Liver (tissue), 9 donors: ENCODE results near the gene CAPRIN1. TPM values are rescaled to one million over a fixed set of nuclear protein-coding genes. Genes with fewer than 3 reads are reported as not detected.

Source experiments
- DNase-seq: peaks from one replicate; pipeline ENCODE4 v3.0.0-alpha.2; 2017; ENCODE audit warnings: low spot score
- H3K27ac ChIP-seq, 2 donors: one replicate each; pipeline ENCODE4 v1.7.0; 2013; ENCODE audit warnings: inconsistent platforms in 2 of 2, low read length in 2 of 2, control low read depth in 1 of 2, low read depth in 1 of 2, mild to moderate bottlenecking in 1 of 2
- H3K27me3 ChIP-seq, 4 donors: one replicate each; pipeline versions ENCODE4 v1.6.1 to v1.7.0; 2013; ENCODE audit warnings: low read length in 3 of 4, inconsistent platforms in 1 of 4, mild to moderate bottlenecking in 1 of 4, moderate library complexity in 1 of 4; ENCODE audit not compliant: control insufficient read depth in 4 of 4, insufficient read depth in 4 of 4
- H3K36me3 ChIP-seq, 4 donors: one replicate each; pipeline versions ENCODE4 v1.6.1 to v1.7.0; 2013; ENCODE audit warnings: low read length in 3 of 4, mild to moderate bottlenecking in 3 of 4, low read depth in 1 of 4, moderate library complexity in 1 of 4; ENCODE audit not compliant: control insufficient read depth in 4 of 4, insufficient read depth in 3 of 4
- H3K4me1 ChIP-seq, 4 donors: one replicate each; pipeline versions ENCODE4 v1.6.1 to v1.7.0; 2013; ENCODE audit warnings: low read length in 3 of 4, mild to moderate bottlenecking in 3 of 4, moderate library complexity in 1 of 4; ENCODE audit not compliant: control insufficient read depth in 4 of 4, insufficient read depth in 4 of 4
- H3K4me3 ChIP-seq, 3 donors: one replicate each; pipeline versions ENCODE4 v1.6.1 to v1.7.0; 2013; ENCODE audit warnings: low read length in 3 of 3, control low read depth in 1 of 3, low read depth in 1 of 3, mild to moderate bottlenecking in 1 of 3
- H3K9ac ChIP-seq, 2 donors: one replicate each; pipeline ENCODE4 v1.7.0; 2013; ENCODE audit warnings: low read length in 2 of 2, mild to moderate bottlenecking in 2 of 2, moderate library complexity in 2 of 2, control low read depth in 1 of 2, low read depth in 1 of 2
- H3K9me3 ChIP-seq, 4 donors: one replicate each; pipeline versions ENCODE4 v1.6.1 to v1.7.0; 2013; ENCODE audit warnings: low read length in 3 of 4; ENCODE audit not compliant: control insufficient read depth in 4 of 4
- ATF3 ChIP-seq: IDR thresholded peaks from 2 replicates; pipeline ENCODE4 v1.6.1; 2016; ENCODE audit warnings: antibody characterized with exemption
- CTCF ChIP-seq: fragments of 150-350 bp; IDR thresholded peaks from 2 replicates; pipeline ENCODE4 v1.5.1; 2017; ENCODE audit warnings: improper control_type of control experiment, low read depth, low read length; ENCODE audit not compliant: missing input control
- FOXA1 ChIP-seq: IDR thresholded peaks from 2 replicates; pipeline ENCODE4 v1.6.1; 2016; ENCODE audit warnings: antibody characterized with exemption
- HNF4G ChIP-seq: IDR thresholded peaks from 2 replicates; pipeline ENCODE4 v1.6.1; 2016; ENCODE audit warnings: antibody characterized with exemption
- JUND ChIP-seq, 2 donors: IDR thresholded peaks; 2 replicates each; pipeline ENCODE4 v1.6.1; 2016; ENCODE audit warnings: antibody characterized with exemption in 2 of 2
- MAX ChIP-seq: IDR thresholded peaks from 2 replicates; pipeline ENCODE4 v1.6.1; 2016; ENCODE audit warnings: antibody characterized with exemption
- RAD21 ChIP-seq, 2 donors: IDR thresholded peaks; 2 replicates each; pipeline ENCODE4 v1.6.1; 2016; ENCODE audit warnings: antibody characterized with exemption in 2 of 2, mild to moderate bottlenecking in 2 of 2
- REST ChIP-seq: IDR thresholded peaks from 2 replicates; pipeline ENCODE4 v1.6.1; 2016; ENCODE audit warnings: antibody characterized with exemption, mild to moderate bottlenecking
- RXRA ChIP-seq, 2 donors: IDR thresholded peaks; 2 replicates each; pipeline ENCODE4 v1.6.1; 2017 to 2018; ENCODE audit warnings: antibody characterized with exemption in 2 of 2, mild to moderate bottlenecking in 1 of 2
- SP1 ChIP-seq: IDR thresholded peaks from 2 replicates; pipeline ENCODE4 v1.6.1; 2018; ENCODE audit warnings: antibody characterized with exemption, mild to moderate bottlenecking
- TAF1 ChIP-seq: conservative IDR thresholded peaks from 2 replicates; pipeline ENCODE4 v1.6.1; 2016; ENCODE audit warnings: antibody characterized with exemption, mild to moderate bottlenecking
- YY1 ChIP-seq: IDR thresholded peaks from 2 replicates; pipeline ENCODE4 v1.6.1; 2016; ENCODE audit warnings: antibody characterized with exemption, mild to moderate bottlenecking
- ZBTB33 ChIP-seq: IDR thresholded peaks from 2 replicates; pipeline ENCODE4 v1.6.1; 2016; ENCODE audit warnings: antibody characterized with exemption
- WGBS: extraction: QIAGEN DNeasy Blood & Tissue Kit; methylation state at CpG from one replicate; pipeline ENCODE4 v1.1.7; 2013; 5-methylcytosine and 5-hydroxymethylcytosine counted together
- polyA plus RNA-seq, 2 donors: library from polyadenylated mRNA; stranded (reverse) in 1 of 2; unstranded in 1 of 2; fragments of 200-250 nt in 1 of 2; fragments of >200 nt in 1 of 2; fragmentation: Nextera tagmentation in 1 of 2; extraction: Ambion mirVana in 1 of 2; gene quantifications; one replicate each; pipeline versions ENCODE4 v1.2.1 to v1.2.3, GENCODE V29; 2013 to 2015
- total RNA-seq, 2 donors: library from RNA; depleted of rRNA; stranded (reverse); fragments of >200 nt; gene quantifications; one replicate each; pipeline ENCODE4 v1.2.3, GENCODE V29; 2014
- donor health status: healthy.
- donor health status: healthy.
- donor health status: healthy.
- donor health status: healthy.
- donor health status: healthy.

Gene CAPRIN1
- total and polyA plus RNA-seq, 4 donors, result 19.5 to 112 (median 56.5) TPM

- Histone ChIP-seq H3K36me3 (no peaks in the 10 kb centered on the region), H3K27me3 (no peaks in the 10 kb centered on the region), H3K4me3 (no peak overlapping the region), H3K9ac (no peak overlapping the region), H3K27ac (peak overlapping the region in 1 of 2 donors; percentile 37), H3K9me3 (no peaks in the 10 kb centered on the region), H3K4me1 (peaks cover 9 to 55% (median 44%) of the 10 kb centered on the region in 4 donors)
- WGBS, result 94% methylated on average over 18 of the region's 18 CpGs
- DNase-seq, result no peak
- no peak for TF ChIP-seq ATF3
- TF ChIP-seq SP1, result no peak
- no peak for TF ChIP-seq JUND (IDR thresholded peaks at IDR 0.05)
- no peak for TF ChIP-seq TAF1
- no peak for TF ChIP-seq CTCF
- no peak for TF ChIP-seq RAD21 (IDR thresholded peaks at IDR 0.05)
- TF ChIP-seq ZBTB33, result no peak
- no peak for TF ChIP-seq REST
- no peak for TF ChIP-seq HNF4G
- TF ChIP-seq FOXA1, result no peak
- no peak for TF ChIP-seq MAX
Measured at GRCh38 chr11:34055218-34056000, 3.9 kb downstream of the CAPRIN1 start.

GRCh38 chr11:34056672-34057071, 5.1 kb downstream of the CAPRIN1 start:
- 10% methylated on average over 2 of the region's 2 CpGs for WGBS
- no peaks in the 10 kb centered on the region for H3K27me3 ChIP-seq
- peak overlapping the region in 1 of 3 donors; percentile 23 for H3K4me3 ChIP-seq
- peak overlapping the region in 1 of 2 donors; percentile 39 for H3K9ac ChIP-seq
- DNase-seq, result no peak
- peaks cover 9 to 49% (median 39%) of the 10 kb centered on the region in 4 donors for H3K4me1 ChIP-seq
- no peak overlapping the region for H3K27ac ChIP-seq
- H3K36me3 ChIP-seq, result no peaks in the 10 kb centered on the region
- no peaks in the 10 kb centered on the region for H3K9me3 ChIP-seq
- TF ChIP-seq RXRA (IDR thresholded peaks at IDR 0.05) (peak in 1 of 2 donors; percentile 30), FOXA1 (no peak), MAX (no peak), CTCF (no peak), REST (peak; percentile 24), YY1 (no peak)
